ENCODE results near the gene USP6NL. TPM values are rescaled to one million over a fixed set of nuclear protein-coding genes. Genes with fewer than 3 reads are reported as not detected.

USP6NL gene
- polyA plus RNA-seq, 1 donor: 30.0 TPM

DNA sequence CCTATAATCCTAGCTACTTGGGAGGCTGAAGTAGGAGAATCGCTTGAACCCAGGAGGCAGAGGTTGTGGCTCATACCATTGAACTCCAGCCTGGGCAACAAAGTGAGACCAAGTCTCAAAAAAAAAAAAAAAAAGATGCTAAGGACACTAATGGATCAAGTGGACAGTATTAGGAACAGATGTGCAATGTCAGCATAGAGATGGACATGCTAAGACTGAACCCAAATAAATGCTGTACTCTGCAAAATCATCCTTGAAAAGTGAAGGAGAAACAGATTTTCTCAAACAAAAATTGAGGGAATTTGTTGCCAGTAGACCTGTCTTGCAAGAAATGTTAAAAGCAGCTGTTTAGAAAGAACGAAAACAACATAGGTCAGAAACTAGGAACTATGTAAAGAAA, 194.5 kb downstream of the USP6NL start:
- DNase-seq: no peak

DNA sequence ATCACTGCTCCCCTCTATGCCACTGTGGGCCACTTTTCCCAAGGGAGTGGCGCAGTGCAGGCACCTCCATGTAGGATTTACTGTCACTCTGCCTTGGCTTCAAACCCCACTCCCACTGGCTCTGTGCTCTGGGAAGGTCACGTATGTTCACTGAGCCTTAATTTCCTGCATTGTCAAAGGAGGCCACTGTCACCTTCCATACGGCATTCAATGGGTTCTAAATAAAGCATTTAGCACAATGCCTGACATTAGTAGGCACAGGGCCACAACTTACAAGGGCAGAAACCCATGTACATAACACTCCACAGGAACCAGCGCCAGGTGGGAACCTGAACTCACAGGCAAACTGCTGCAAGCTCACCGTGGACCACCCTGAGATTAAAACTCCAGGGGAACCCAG, 196.4 kb downstream of the USP6NL start:
- DNase-seq: no peak

DNA sequence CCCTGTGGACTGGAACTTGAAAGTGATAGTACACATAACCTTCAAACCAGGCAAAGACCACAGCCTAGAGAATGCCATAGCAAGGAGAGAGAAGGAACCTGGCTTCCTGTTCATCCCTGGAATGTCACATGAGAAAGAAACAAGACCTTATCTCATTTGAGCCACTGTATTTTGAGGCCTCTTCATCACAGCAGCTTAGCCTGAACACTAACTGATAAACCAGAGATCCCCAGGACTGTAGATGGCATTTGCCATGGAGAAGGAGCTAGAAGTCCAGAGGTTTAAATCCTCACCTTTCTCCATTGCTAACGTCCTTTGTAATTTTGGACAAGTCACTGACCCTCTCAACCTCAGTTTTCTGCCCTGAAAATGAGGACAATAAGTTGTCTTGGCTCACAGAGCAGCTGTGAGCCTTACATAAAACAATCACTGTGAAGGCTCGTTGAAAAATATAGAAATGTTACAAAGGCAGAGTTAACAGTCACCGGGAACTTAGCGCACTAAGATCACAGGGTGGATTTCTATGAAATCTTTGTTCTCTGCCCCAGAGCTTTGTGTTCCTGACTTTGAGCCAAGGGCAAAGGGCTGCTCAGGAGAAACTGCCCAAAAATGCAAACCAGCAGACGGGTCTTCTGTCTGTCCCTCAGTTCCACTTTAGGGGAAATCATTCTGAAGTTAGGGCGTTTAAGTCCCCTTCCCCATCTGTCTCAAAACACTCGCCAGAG, 197.0 kb downstream of the USP6NL start:
- no peak for DNase-seq

DNA sequence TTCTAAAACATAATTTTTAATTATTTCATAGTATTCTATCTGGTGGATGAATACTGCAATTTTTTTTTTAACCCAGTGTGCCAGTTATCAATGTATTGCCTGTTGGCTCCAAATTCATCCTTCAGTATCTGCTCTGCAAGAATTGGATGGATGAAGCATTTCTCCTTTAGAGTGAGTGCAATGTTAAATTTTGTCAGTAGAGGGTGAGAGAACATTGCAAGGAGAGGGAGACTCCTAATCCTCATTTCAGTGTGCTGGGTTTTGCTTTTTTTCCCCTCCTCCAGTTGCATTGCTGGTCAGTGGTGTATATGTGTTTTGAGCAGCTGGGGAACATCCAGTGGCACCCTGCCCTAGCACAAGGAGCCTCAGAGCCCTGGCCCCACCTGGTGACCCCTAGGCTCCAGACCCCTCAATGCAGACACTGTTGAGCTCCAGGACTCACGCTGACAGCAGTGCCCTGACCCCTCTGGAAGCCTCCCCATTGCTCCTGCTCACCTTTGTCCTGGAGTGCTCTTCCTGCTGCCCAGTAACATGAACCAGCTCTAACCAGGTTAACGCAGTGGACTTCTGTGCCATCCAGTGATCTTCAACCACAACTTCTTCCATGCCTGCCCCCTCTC, 199.4 kb downstream of the USP6NL start:
- DNase-seq: no peak

DNA sequence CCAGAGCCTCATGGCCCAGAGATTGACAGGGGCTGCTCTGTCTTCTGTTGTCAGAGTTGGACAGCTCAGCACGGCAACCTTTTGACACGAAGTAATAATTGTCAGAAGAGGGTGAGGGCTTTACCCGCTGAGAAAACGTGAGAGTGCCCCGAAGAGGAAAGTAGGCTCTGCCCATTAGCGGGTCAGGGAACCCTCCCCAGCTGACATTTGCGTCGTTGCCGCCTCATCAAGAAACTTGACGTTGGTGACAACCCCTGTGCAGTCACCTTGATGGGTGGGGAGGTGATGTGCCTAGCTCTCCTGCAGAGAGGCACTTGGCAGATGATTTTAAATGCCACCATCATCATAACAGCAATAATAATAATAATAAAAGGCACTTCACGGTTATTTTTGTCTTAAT, 202.1 kb downstream of the USP6NL start:
- DNase-seq: no peak

DNA sequence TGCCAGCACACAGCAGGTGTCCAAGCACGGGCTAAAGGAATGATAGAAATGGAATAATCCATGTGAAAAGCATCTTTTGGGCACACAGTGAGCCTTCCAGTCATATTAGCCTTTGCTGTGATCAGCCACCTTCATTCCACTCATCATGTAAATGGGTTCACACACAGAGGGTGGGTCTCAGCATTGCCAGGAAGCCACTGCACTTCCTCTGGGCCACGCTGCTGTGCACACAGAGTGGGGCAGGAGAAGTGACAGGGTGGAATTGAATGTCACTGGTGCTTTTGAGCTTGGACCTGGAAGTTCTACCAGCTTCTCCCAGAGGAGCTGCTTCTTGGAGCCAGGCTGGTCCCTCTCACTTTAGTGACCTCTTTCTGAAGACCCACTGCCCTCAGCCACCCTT, 203.5 kb downstream of the USP6NL start:
- no peak for DNase-seq

DNA sequence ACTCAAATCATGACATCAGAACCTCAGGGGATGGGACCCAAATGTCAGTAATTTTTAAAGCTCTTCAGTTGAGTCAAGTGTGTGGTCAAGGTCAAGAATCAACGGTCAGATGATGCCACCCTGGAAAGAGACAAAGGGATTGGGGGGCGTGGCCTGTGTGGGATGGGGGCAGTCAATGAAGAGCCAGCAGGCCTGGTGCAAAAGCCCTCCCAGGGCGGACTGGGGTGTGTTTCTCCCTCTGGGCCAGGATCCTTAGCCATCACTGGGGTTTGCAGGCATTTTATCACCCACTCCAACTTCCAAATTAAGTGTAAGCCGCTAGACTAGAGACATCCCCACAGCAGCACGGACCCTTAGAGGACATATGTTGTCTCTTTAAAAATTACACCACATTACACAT, 204.7 kb downstream of the USP6NL start:
- DNase-seq: no peak

DNA sequence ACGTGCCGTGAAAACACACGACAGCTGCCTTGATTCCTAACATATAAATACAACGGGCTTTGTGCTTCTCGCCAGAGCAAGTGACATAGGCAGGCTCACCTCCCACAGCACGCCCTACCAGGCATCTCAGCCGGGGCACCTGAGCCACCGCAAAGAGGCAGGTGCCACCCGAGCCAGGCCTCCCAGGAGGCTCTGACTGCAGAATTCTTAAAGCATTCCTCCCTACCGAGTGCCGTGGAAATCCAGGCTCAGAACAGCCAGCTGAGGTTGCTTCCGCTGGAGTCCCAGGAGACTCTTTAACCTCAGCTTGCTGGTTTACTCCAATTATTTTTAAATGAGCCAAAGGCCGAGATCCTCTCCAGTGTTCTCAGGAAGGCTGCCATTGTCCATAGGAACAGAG, 206.5 kb downstream of the USP6NL start:
- no peak for DNase-seq

Other genes with a start within 250 kb of the USP6NL start
- gene ECHDC3, start 130.7 kb upstream of the USP6NL start, polyA plus RNA-seq (ENCODE audit: insufficient read length): 11.0 TPM
- 4.0 TPM for gene PROSER2, start 211.7 kb upstream of the USP6NL start, polyA plus RNA-seq (ENCODE audit: insufficient read length)

Measured in left kidney (tissue), 2 donors.